K562 (cell line): Measurements from ENCODE around the gene ATP5F1D. TPM values are rescaled to one million over a fixed set of nuclear protein-coding genes. Genes with fewer than 3 reads are reported as not detected.

Experiments
- ATAC-seq: fragments of 200-7000 bp; cut with Tn5 transposase; 3 replicates; pipeline ENCODE4 v1.9.1; 2020; ENCODE audit warnings: moderate library complexity
- BruUV-seq: library from RNA; stranded (reverse); fragments of 400-500 nt; replicated peaks from 2 replicates; lab custom pipeline; 2021; lab: Mats Ljungman, UMichigan
- CTCF ChIA-PET: fragments of 300-600 bp; formaldehyde crosslinking; extraction: SDS; loops from one replicate; lab custom pipeline; 2021; ENCODE audit warnings: low intra/inter-chr PET ratio; lab: Yijun Ruan, JAX
- POLR2A ChIA-PET: fragments of 300-600, 350-650 bp; sonication (Branson Sonifier 250); formaldehyde crosslinking; extraction: SDS; loops from one replicate; lab custom pipeline; 2021; ENCODE audit warnings: antibody characterized with exemption, inconsistent platforms; lab: Yijun Ruan, JAX
- DNase-seq, 4 experiments: peaks; one replicate each; pipeline versions ENCODE4 v3.0.0 to v3.0.0-alpha.2; 2011 to 2018; ENCODE audit warnings: low spot score in 3 of 4, mixed read lengths in 3 of 4; ENCODE audit errors: extremely low read depth in 1 of 4
- FAIRE-seq: peaks from 2 replicates; lab custom pipeline; 2011; peaks lifted over from hg19 to GRCh38; lab: Jason Lieb, UNC
- H2AFZ ChIP-seq: 2 replicates; pipeline ENCODE4 v1.6.0; 2011; ENCODE audit warnings: low read depth, low read length, control low read depth, inconsistent platforms
- H3K27ac ChIP-seq: fragments of 200-600 bp; 3 replicates; pipeline ENCODE4 v1.8.0; 2011; ENCODE audit warnings: low read depth, mild to moderate bottlenecking, control low read depth, inconsistent platforms, low read length, moderate library complexity, mixed read lengths; ENCODE audit errors: extremely low read depth
- H3K27me3 ChIP-seq, 2 experiments: fragments of 300-600 bp in 1 of 2; 2 replicates in 1 of 2; 3 replicates in 1 of 2; pipeline versions ENCODE4 v1.6.0 to v1.8.0; 2011; ENCODE audit warnings: inconsistent platforms in 2 of 2, low read length in 2 of 2, mild to moderate bottlenecking in 1 of 2, mixed read lengths in 1 of 2, moderate library complexity in 1 of 2; ENCODE audit not compliant: control insufficient read depth in 2 of 2, insufficient read depth in 2 of 2
- H3K36me3 ChIP-seq: fragments of 300-600 bp; 3 replicates; pipeline ENCODE4 v1.8.0; 2011; ENCODE audit warnings: mild to moderate bottlenecking, low read length, inconsistent platforms; ENCODE audit not compliant: control insufficient read depth, insufficient read depth
- H3K4me1 ChIP-seq, 2 experiments: fragments of 200-600 bp in 1 of 2; replicated peaks in 1 of 2; 2 replicates in 1 of 2; 3 replicates in 1 of 2; pipeline versions ENCODE4 v1.5.1 to v1.8.0; 2011; ENCODE audit warnings: inconsistent platforms in 2 of 2, low read length in 2 of 2, mild to moderate bottlenecking in 1 of 2, mixed read lengths in 1 of 2, moderate library complexity in 1 of 2; ENCODE audit not compliant: control insufficient read depth in 2 of 2, insufficient read depth in 2 of 2
- H3K4me2 ChIP-seq: 2 replicates; pipeline ENCODE4 v1.6.1; 2011; ENCODE audit warnings: low read length, control low read depth, inconsistent platforms, mixed read lengths; ENCODE audit not compliant: insufficient read depth
- H3K4me3 ChIP-seq: fragments of 200-600 bp; sonication (generic), shearing (Covaris generic); 2 replicates; pipeline ENCODE4 v1.5.1; 2016; ENCODE audit warnings: control low read depth, inconsistent platforms
- H3K79me2 ChIP-seq: fragments of 200-600 bp; 3 replicates; pipeline ENCODE4 v1.8.0; 2011; ENCODE audit warnings: low read length, inconsistent platforms; ENCODE audit not compliant: control insufficient read depth, insufficient read depth
- H3K9ac ChIP-seq, 2 experiments: 2 replicates each; pipeline versions ENCODE4 v1.6.0 to v1.6.1; 2011; ENCODE audit warnings: low read depth in 2 of 2, low read length in 2 of 2, control low read depth in 1 of 2, inconsistent platforms in 1 of 2, mild to moderate bottlenecking in 1 of 2, mixed read lengths in 1 of 2; ENCODE audit not compliant: insufficient read depth in 1 of 2
- H3K9me1 ChIP-seq: one replicate; pipeline ENCODE4 v1.6.0; 2011; ENCODE audit warnings: inconsistent platforms, mild to moderate bottlenecking, low read length, moderate library complexity; ENCODE audit not compliant: control insufficient read depth, insufficient read depth
- H3K9me3 ChIP-seq: replicated peaks from 2 replicates; pipeline ENCODE4 v1.5.1; 2011; ENCODE audit warnings: low read depth, low read length, inconsistent platforms; ENCODE audit not compliant: control insufficient read depth, insufficient read depth
- H4K20me1 ChIP-seq: replicated peaks from 2 replicates; pipeline ENCODE4 v1.6.1; 2011; ENCODE audit warnings: low read length, inconsistent platforms, mixed read lengths; ENCODE audit not compliant: control insufficient read depth, insufficient read depth
- ATF3 ChIP-seq, 2 experiments: fragments of 450-650 bp in 1 of 2; sonication (generic) in 1 of 2; formaldehyde crosslinking in 1 of 2; IDR thresholded peaks in 1 of 2; conservative IDR thresholded peaks in 1 of 2; 2 replicates each; pipeline versions ENCODE4 v1.6.1 to v1.8.1; 2016 to 2023; ENCODE audit warnings: mild to moderate bottlenecking in 2 of 2, moderate library complexity in 2 of 2, inconsistent platforms in 1 of 2, missing genetic modification reagents in 1 of 2
- BRD9 ChIP-seq: fragments of 450-650 bp; IDR thresholded peaks from 2 replicates; pipeline ENCODE4 v1.6.1; 2018; ENCODE audit warnings: low read depth; ENCODE audit not compliant: partially characterized antibody
- CHD2 ChIP-seq: IDR thresholded peaks from 2 replicates; pipeline ENCODE4 v1.6.1; 2011; ENCODE audit warnings: low read depth, low read length
- DEAF1 ChIP-seq: fragments of 450-650 bp; formaldehyde crosslinking; IDR thresholded peaks from 2 replicates; pipeline ENCODE4 v1.4.0; 2020; ENCODE audit warnings: mild to moderate bottlenecking, moderate library complexity
- GABPB2 ChIP-seq: fragments of 250-450 bp; sonication (Bioruptor Pico); conservative IDR thresholded peaks from 2 replicates; pipeline ENCODE4 v1.5.1; 2021; ENCODE audit warnings: mild to moderate bottlenecking
- LARP7 ChIP-seq: fragments of 450-650 bp; IDR thresholded peaks from 2 replicates; pipeline ENCODE4 v1.6.1; 2016
- NFE2 ChIP-seq: IDR thresholded peaks from 2 replicates; pipeline ENCODE4 v1.6.1; 2014; ENCODE audit warnings: antibody characterized with exemption, low read depth
- SAFB ChIP-seq: fragments of 200-400 bp; formaldehyde crosslinking; IDR thresholded peaks from 2 replicates; pipeline ENCODE4 v1.6.1; 2017; ENCODE audit warnings: low read depth, low read length, borderline replicate concordance
- TFAP4 ChIP-seq: sonication (generic); formaldehyde crosslinking; IDR thresholded peaks from 2 replicates; pipeline ENCODE4 v1.8.0; 2022; ENCODE audit warnings: missing genetic modification reagents, mild to moderate bottlenecking, moderate library complexity, borderline replicate concordance
- U2AF2 ChIP-seq: fragments of 200-400 bp; formaldehyde crosslinking; optimal IDR thresholded peaks from 2 replicates; pipeline ENCODE3; 2017; ENCODE audit warnings: low read depth, mild to moderate bottlenecking, low read length
- ZNF146 ChIP-seq: IDR thresholded peaks from one replicate; pipeline ENCODE4 v1.6.1; 2018; ENCODE audit warnings: missing compliant biosample characterization; ENCODE audit not compliant: unreplicated experiment
- ZNF324 ChIP-seq: fragments of 250-450 bp; sonication (Bioruptor Pico); IDR thresholded peaks from 2 replicates; pipeline ENCODE4 v1.4.0; 2020; ENCODE audit warnings: mild to moderate bottlenecking
- ZNF655 ChIP-seq: fragments of 250-450 bp; sonication (Bioruptor Pico); IDR thresholded peaks from 2 replicates; pipeline ENCODE4 v1.5.0; 2021
- WGBS: fragments of 100-300 bp; shearing (Covaris generic); methylation state at CpG from one replicate; pipeline ENCODE4 v1.1.6; 2016; ENCODE audit warnings: low coverage, mixed read lengths; ENCODE audit not compliant: insufficient coverage; ENCODE audit errors: missing lambda C conversion rate; 5-methylcytosine and 5-hydroxymethylcytosine counted together
- in situ Hi-C: fragments of 300-500 bp; cut with MboI; formaldehyde crosslinking; loops from 4 replicates; pipeline ENCODE4 v1.15.0; 2018; ENCODE audit warnings: inconsistent platforms, mixed read lengths
- intact Hi-C: fragments of 100-400 bp; cut with micrococcal nuclease; formaldehyde crosslinking; loops from 2 replicates; pipeline ENCODE4 v1.14.2; 2022
- polyA plus RNA-seq, 8 experiments: library from polyadenylated mRNA; depleted of rRNA in 4 of 8; stranded (reverse) in 5 of 8; unstranded in 3 of 8; fragments of >200 nt; fragmentation: Nextera tagmentation in 2 of 8; fragmentation: Illumina TruSeq in 1 of 8; extraction: Ambion mirVana in 2 of 8; extraction: Trizol in 1 of 8; gene quantifications; 2 replicates each; pipeline versions ENCODE4 v1.2.1 to v1.2.3, GENCODE V29; 2011 to 2014; ENCODE audit warnings: inconsistent platforms in 1 of 8, missing spikeins in 1 of 8
- total RNA-seq, 7 experiments: library from RNA; depleted of rRNA in 6 of 7; stranded (reverse); fragments of >200 nt in 6 of 7; fragmentation: Illumina TruSeq in 2 of 7; extraction: Trizol in 2 of 7; gene quantifications; 2 replicates each; pipeline versions ENCODE4 v1.2.1 to v1.2.3, GENCODE V29; 2011 to 2021; ENCODE audit warnings: low replicate concordance in 1 of 7

The ATP5F1D gene
- total and polyA plus RNA-seq, 9 of the 15 experiments (the other 6 are each of a cell fraction or from before 2014, with no cell fraction given), result 3.9 to 409 (median 36.8) TPM

GRCh38 chr19:1240925-1241324 is 626 bp upstream of the ATP5F1D start:
- Histone ChIP-seq H2AFZ (peak overlapping the region; percentile 69), H4K20me1 (0 out of 2 replicates have a peak, but pooled peaks cover 5% of the 10 kb centered on the region), H3K27ac (peak overlapping the region; percentile 89; the same call in 2 of the 3 replicates), H3K79me2 (peaks cover 50% of the 10 kb centered on the region), H3K9ac (peak overlapping the region; percentile 86 to 98; a peak in 3 of 4 replicates), H3K9me1 (peaks cover 4% of the 10 kb centered on the region), H3K4me2 (peak overlapping the region; percentile 96), H3K4me1 (peaks cover 43 to 98% of the 10 kb centered on the region in 2 experiments), H3K9me3 (no peaks in the 10 kb centered on the region), H3K4me3 (0 out of 2 replicates have a peak overlapping the region, but pooled peaks have one; percentile 100), H3K27me3 (no peaks in the 10 kb centered on the region), H3K36me3 (peaks cover 34% of the 10 kb centered on the region; the same call in 2 of the 3 replicates)
- BruUV-seq, result no TSS peak
- ATAC-seq (no peak), DNase-seq (no peak), FAIRE-seq (no peak)
- in situ Hi-C loops (loop anchor here (5.0 to 25.0 kb wide), 2 partner anchors 319 to 479 kb away; partner anchors contain the start of gene MISP), intact Hi-C loops (loop anchor here (1.0 to 5.0 kb wide), 3 partner anchors 128 to 379 kb away; no protein-coding TSS in a partner anchor)
- ChIA-PET CTCF (interaction anchor here (1.1 to 4.8 kb wide), 3 partner anchors 19 to 319 kb away, joined by 3 to 29 read pairs (median 21); no protein-coding TSS in a partner anchor), POLR2A (interaction anchor here (0.6 to 5.6 kb wide), 8 partner anchors 28 to 1284 kb away, joined by 3 to 90 read pairs (median 4); partner anchors contain the start of gene CIRBP)
- WGBS, result 61% methylated on average over 15 of the region's 15 CpGs
- TF ChIP-seq CHD2, result no peak
- no peak for TF ChIP-seq NFE2
- TF ChIP-seq ZNF655 (CRISPR knock-in tag), result no peak
- no peak for TF ChIP-seq ZNF324
- TF ChIP-seq DEAF1 (CRISPR knock-in tag), result no peak
- no peak for TF ChIP-seq SAFB
- TF ChIP-seq TFAP4 (CRISPR knock-in tag), result no peak
- no peak for TF ChIP-seq ATF3 (IDR thresholded peaks at IDR 0.05)
- 0 out of 2 replicates have a peak, but pooled peaks have one; percentile 45 for TF ChIP-seq ATF3 (CRISPR knock-in tag; conservative IDR thresholded peaks at IDR 0.05)
- no peak for TF ChIP-seq ZNF146 (CRISPR knock-in tag)
- TF ChIP-seq U2AF2, result no peak
- TF ChIP-seq LARP7, result no peak
- TF ChIP-seq GABPB2 (CRISPR knock-in tag), result no peak
- no peak for TF ChIP-seq BRD9
